K562 (cell line): Measurements from ENCODE around the gene UBA52. TPM values are rescaled to one million over a fixed set of nuclear protein-coding genes. Genes with fewer than 3 reads are reported as not detected.

Experiments used
- AFF4 ChIP-seq: sonication (generic); formaldehyde crosslinking; IDR thresholded peaks from 2 replicates; pipeline ENCODE4 v1.8.0; 2023; ENCODE audit warnings: mild to moderate bottlenecking, missing genetic modification reagents
- CCNT2 ChIP-seq: IDR thresholded peaks from 2 replicates; pipeline ENCODE4 v1.6.1; 2011; ENCODE audit warnings: borderline replicate concordance, low read depth, mild to moderate bottlenecking, moderate library complexity, mixed read lengths, low read length; ENCODE audit not compliant: insufficient read length; ENCODE audit errors: extremely low read depth
- GTF2A2 ChIP-seq: IDR thresholded peaks from 2 replicates; pipeline ENCODE4 v1.6.1; 2016; ENCODE audit warnings: mild to moderate bottlenecking, missing genetic modification characterization, missing compliant biosample characterization
- KDM1A ChIP-seq, 2 experiments: fragments of 450-650 bp; IDR thresholded peaks; 2 replicates each; pipeline ENCODE4 v1.6.1; 2016; ENCODE audit warnings: mild to moderate bottlenecking in 2 of 2
- KLF16 ChIP-seq: IDR thresholded peaks from 2 replicates; pipeline ENCODE4 v1.6.1; 2016; ENCODE audit warnings: antibody characterized with exemption
- NCOA6 ChIP-seq: fragments of 450-650 bp; IDR thresholded peaks from 2 replicates; pipeline ENCODE4 v1.6.1; 2017; ENCODE audit warnings: mild to moderate bottlenecking
- RBM17 ChIP-seq: fragments of 200-400 bp; formaldehyde crosslinking; IDR thresholded peaks from 2 replicates; pipeline ENCODE4 v1.6.1; 2017; ENCODE audit warnings: low read depth, mild to moderate bottlenecking, low read length, borderline replicate concordance
- SNRNP70 ChIP-seq: fragments of 200-400 bp; formaldehyde crosslinking; optimal IDR thresholded peaks from 2 replicates; pipeline ENCODE3; 2017; ENCODE audit warnings: low read depth, low read length
- YY1 ChIP-seq, 3 experiments: IDR thresholded peaks; 2 replicates each; pipeline ENCODE4 v1.6.1; 2011; ENCODE audit warnings: low read length in 2 of 3, mild to moderate bottlenecking in 2 of 3, moderate library complexity in 2 of 3, borderline replicate concordance in 1 of 3, control low read depth in 1 of 3, low read depth in 1 of 3; ENCODE audit not compliant: insufficient read depth in 3 of 3, insufficient replicate concordance in 2 of 3, control insufficient read depth in 1 of 3, insufficient read length in 1 of 3; ENCODE audit errors: extremely low read depth in 1 of 3
- ZBTB11 ChIP-seq, 3 experiments: fragments of 200-800 bp in 1 of 3; fragments of 250-450 bp in 1 of 3; fragments of 450-650 bp in 1 of 3; sonication (Bioruptor Pico) in 1 of 3; sonication (Bioruptor generic) in 1 of 3; formaldehyde crosslinking in 1 of 3; IDR thresholded peaks; 2 replicates each; pipeline versions ENCODE4 v1.6.1 to v1.8.0; 2016 to 2022; ENCODE audit warnings: mild to moderate bottlenecking in 2 of 3, missing genetic modification characterization in 2 of 3, missing compliant biosample characterization in 1 of 3, moderate library complexity in 1 of 3
- ZC3H11A ChIP-seq: IDR thresholded peaks from 2 replicates; pipeline ENCODE4 v1.6.1; 2012; ENCODE audit warnings: low read depth, low read length, improper control_type of control experiment
- ZFP1 ChIP-seq: fragments of 450-650 bp; formaldehyde crosslinking; IDR thresholded peaks from 2 replicates; pipeline ENCODE4 v1.4.0; 2020; ENCODE audit warnings: mild to moderate bottlenecking, mixed read lengths
- ZFX ChIP-seq: sonication (generic); formaldehyde crosslinking; IDR thresholded peaks from 2 replicates; pipeline ENCODE4 v1.8.0; 2022; ENCODE audit warnings: mild to moderate bottlenecking, missing genetic modification reagents, moderate library complexity
- ZNF384 ChIP-seq: IDR thresholded peaks from 2 replicates; pipeline ENCODE4 v1.6.1; 2012; ENCODE audit warnings: low read depth, low read length, improper control_type of control experiment
- ZNF507 ChIP-seq: conservative IDR thresholded peaks from 2 replicates; pipeline ENCODE4 v1.6.1; 2017; ENCODE audit warnings: missing genetic modification characterization, missing compliant biosample characterization
- polyA plus RNA-seq, 8 experiments: library from polyadenylated mRNA; depleted of rRNA in 4 of 8; stranded (reverse) in 5 of 8; unstranded in 3 of 8; fragments of >200 nt; fragmentation: Nextera tagmentation in 2 of 8; fragmentation: Illumina TruSeq in 1 of 8; extraction: Ambion mirVana in 2 of 8; extraction: Trizol in 1 of 8; gene quantifications; 2 replicates each; pipeline versions ENCODE4 v1.2.1 to v1.2.3, GENCODE V29; 2011 to 2014; ENCODE audit warnings: inconsistent platforms in 1 of 8, missing spikeins in 1 of 8
- total RNA-seq, 7 experiments: library from RNA; depleted of rRNA in 6 of 7; stranded (reverse); fragments of >200 nt in 6 of 7; fragmentation: Illumina TruSeq in 2 of 7; extraction: Trizol in 2 of 7; gene quantifications; 2 replicates each; pipeline versions ENCODE4 v1.2.1 to v1.2.3, GENCODE V29; 2011 to 2021; ENCODE audit warnings: low replicate concordance in 1 of 7

The UBA52 gene
- total and polyA plus RNA-seq, 9 of the 15 experiments (the other 6 are each of a cell fraction or from before 2014, with no cell fraction given) = 1,110 to 2,751 (median 1,733) TPM

- peak; percentile 9 for TF ChIP-seq ZNF384
- no peak for TF ChIP-seq SNRNP70
- peak in 2 of 3 experiments; percentile 15 to 38 for TF ChIP-seq YY1 (IDR thresholded peaks at IDR 0.05; ENCODE audit: borderline replicate concordance in 1 of 3, control insufficient read depth in 1 of 3, extremely low read depth in 1 of 3, insufficient read depth in 3 of 3, insufficient read length in 1 of 3, insufficient replicate concordance in 2 of 3, low read depth in 1 of 3, low read length in 2 of 3)
- TF ChIP-seq ZFP1 = no peak
- peak; percentile 64; the same call in 1 of the 2 replicates for TF ChIP-seq ZFX (CRISPR knock-in tag)
- TF ChIP-seq KDM1A (IDR thresholded peaks at IDR 0.05) = peak in 1 of 2 experiments; percentile 18; a peak in 1 of 4 replicates
- TF ChIP-seq CCNT2 = no peak
- TF ChIP-seq RBM17 = no peak
- no peak for TF ChIP-seq GTF2A2 (tag)
- no peak for TF ChIP-seq ZNF507
- TF ChIP-seq AFF4 (CRISPR knock-in tag) = no peak
- TF ChIP-seq ZBTB11 (CRISPR knock-in tag; IDR thresholded peaks at IDR 0.05) = no peak
- TF ChIP-seq ZC3H11A = no peak
- TF ChIP-seq KLF16 = no peak
- no peak for TF ChIP-seq NCOA6
These were observed 18.9 kb downstream of the UBA52 start (continued) for GRCh38 chr19:18590273-18591272.
